ENCODE results near the gene ALDOA. TPM values are rescaled to one million over a fixed set of nuclear protein-coding genes. Genes with fewer than 3 reads are reported as not detected.

The ALDOA gene
- total RNA-seq, 1 experiment from 2014 or later = 1,486 TPM

DNA sequence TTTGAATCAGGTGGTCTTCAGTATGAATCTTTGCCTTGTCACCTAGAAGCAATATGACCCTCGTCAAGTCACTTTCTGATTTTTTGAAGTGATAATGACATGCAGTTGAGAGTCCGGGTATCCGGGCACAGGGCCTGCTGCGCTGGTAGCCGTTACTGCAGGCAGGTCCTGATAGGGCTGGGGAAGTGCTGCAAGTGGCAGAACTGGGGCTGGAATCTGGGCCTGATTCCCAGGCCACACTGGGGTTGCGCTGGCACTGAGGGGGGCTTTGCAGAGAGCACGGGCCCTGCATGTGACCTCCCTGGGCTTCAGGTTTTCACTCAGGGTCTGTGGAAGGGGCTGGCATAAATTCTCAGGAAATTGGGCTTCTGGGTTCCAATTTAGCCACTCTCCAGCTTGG, 13.2 kb downstream of the ALDOA start:
- Histone ChIP-seq H3K27me3 (ENCODE audit: low read length) (no peaks in the 10 kb centered on the region), H3K4me2 (ENCODE audit: low read depth, low read length, poor library complexity, severe bottlenecking) (no peak overlapping the region), H3K36me3 (ENCODE audit: insufficient read depth, low read length) (peaks cover 33% of the 10 kb centered on the region), H3K9me3 (ENCODE audit: low read length) (no peaks in the 10 kb centered on the region), H3K4me1 (ENCODE audit: low read length) (peaks cover 20% of the 10 kb centered on the region), H3K9me2 (replicated peaks; ENCODE audit: insufficient read depth, low read length) (no peaks in the 10 kb centered on the region), H3K9ac (ENCODE audit: low read length) (no peak overlapping the region), H4K20me1 (ENCODE audit: insufficient read depth, low read depth, low read length) (peaks cover 27% of the 10 kb centered on the region), H3K79me2 (ENCODE audit: low read length) (peaks cover 46% of the 10 kb centered on the region), H3K4me3 (ENCODE audit: low read length) (no peak overlapping the region), H3K27ac (ENCODE audit: low read length) (no peak overlapping the region), H2AFZ (ENCODE audit: low read length) (no peak overlapping the region)
- no peak for DNase-seq

DNA sequence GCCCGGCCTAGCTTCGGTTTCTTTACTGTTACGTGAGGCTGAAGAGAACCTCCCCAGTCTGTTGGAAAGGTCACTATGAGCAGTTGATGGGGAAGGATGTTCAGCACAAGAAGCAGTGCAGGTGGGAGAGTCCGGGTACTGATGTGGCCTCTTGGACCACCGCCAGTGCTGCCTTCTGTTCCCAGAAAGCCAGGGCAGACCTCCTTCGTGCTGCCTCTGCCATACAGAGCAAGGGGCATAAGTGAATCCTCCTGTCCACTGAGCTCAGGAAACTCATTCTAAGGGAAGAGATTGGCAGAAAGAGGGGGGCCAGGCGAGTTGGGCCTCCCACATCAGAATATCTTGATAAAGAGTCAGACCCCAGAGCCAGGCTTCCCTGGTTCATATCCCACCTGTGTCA, 13.9 kb downstream of the ALDOA start:
- no peaks in the 10 kb centered on the region for H3K9me3 ChIP-seq (ENCODE audit: low read length)
- H3K4me2 ChIP-seq (ENCODE audit: low read depth, low read length, poor library complexity, severe bottlenecking) = no peak overlapping the region
- no peak for DNase-seq
- H3K27ac ChIP-seq (ENCODE audit: low read length) = no peak overlapping the region
- no peaks in the 10 kb centered on the region for H3K27me3 ChIP-seq (ENCODE audit: low read length)
- H3K36me3 ChIP-seq (ENCODE audit: insufficient read depth, low read length) = peaks cover 33% of the 10 kb centered on the region
- H3K4me1 ChIP-seq (ENCODE audit: low read length) = peaks cover 20% of the 10 kb centered on the region
- no peaks in the 10 kb centered on the region for H3K9me2 ChIP-seq (replicated peaks; ENCODE audit: insufficient read depth, low read length)
- no peak overlapping the region for H3K9ac ChIP-seq (ENCODE audit: low read length)
- H2AFZ ChIP-seq (ENCODE audit: low read length) = no peak overlapping the region
- no peak overlapping the region for H3K4me3 ChIP-seq (ENCODE audit: low read length)
- peaks cover 46% of the 10 kb centered on the region for H3K79me2 ChIP-seq (ENCODE audit: low read length)
- H4K20me1 ChIP-seq (ENCODE audit: insufficient read depth, low read depth, low read length) = peaks cover 27% of the 10 kb centered on the region

DNA sequence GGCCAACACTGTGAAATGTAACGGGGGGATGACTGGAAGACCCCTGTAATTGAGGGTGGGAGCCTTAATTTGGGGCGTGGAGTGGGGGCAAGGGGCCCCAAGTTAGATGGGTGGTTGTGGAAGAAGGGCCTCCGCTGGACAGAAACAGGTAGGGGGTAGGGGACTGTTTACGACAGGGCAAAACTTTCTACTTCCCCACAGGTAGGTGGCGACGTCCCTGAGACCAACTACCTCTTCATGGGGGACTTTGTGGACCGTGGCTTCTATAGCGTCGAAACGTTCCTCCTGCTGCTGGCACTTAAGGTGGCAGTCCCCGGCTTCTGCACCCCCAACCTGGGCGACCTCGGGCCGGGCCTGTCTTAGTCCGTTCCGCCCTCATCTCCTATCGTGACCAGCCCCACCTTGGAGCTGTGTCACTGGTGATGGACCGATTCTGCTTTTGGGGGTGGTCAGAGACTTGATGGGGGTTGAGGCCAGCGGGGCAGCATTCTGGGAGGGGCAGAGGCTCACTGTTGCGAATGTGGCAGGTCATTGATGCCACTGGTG, 17.1 kb downstream of the ALDOA start:
- no peaks in the 10 kb centered on the region for H3K9me2 ChIP-seq (replicated peaks; ENCODE audit: insufficient read depth, low read length)
- no peak for DNase-seq
- H3K4me3 ChIP-seq (ENCODE audit: low read length) = no peak overlapping the region
- H3K9ac ChIP-seq (ENCODE audit: low read length) = no peak overlapping the region
- H3K4me2 ChIP-seq (ENCODE audit: low read depth, low read length, poor library complexity, severe bottlenecking) = no peak overlapping the region
- H3K9me3 ChIP-seq (ENCODE audit: low read length) = no peaks in the 10 kb centered on the region
- peaks cover 35% of the 10 kb centered on the region for H3K36me3 ChIP-seq (ENCODE audit: insufficient read depth, low read length)
- no peaks in the 10 kb centered on the region for H3K27me3 ChIP-seq (ENCODE audit: low read length)
- peaks cover 26% of the 10 kb centered on the region for H3K79me2 ChIP-seq (ENCODE audit: low read length)
- H3K4me1 ChIP-seq (ENCODE audit: low read length) = peaks cover 3% of the 10 kb centered on the region
- 0 out of 2 replicates have a peak, but pooled peaks cover 12% of the 10 kb centered on the region for H4K20me1 ChIP-seq (ENCODE audit: insufficient read depth, low read depth, low read length)
- no peak overlapping the region for H2AFZ ChIP-seq (ENCODE audit: low read length)
- H3K27ac ChIP-seq (ENCODE audit: low read length) = no peak overlapping the region

DNA sequence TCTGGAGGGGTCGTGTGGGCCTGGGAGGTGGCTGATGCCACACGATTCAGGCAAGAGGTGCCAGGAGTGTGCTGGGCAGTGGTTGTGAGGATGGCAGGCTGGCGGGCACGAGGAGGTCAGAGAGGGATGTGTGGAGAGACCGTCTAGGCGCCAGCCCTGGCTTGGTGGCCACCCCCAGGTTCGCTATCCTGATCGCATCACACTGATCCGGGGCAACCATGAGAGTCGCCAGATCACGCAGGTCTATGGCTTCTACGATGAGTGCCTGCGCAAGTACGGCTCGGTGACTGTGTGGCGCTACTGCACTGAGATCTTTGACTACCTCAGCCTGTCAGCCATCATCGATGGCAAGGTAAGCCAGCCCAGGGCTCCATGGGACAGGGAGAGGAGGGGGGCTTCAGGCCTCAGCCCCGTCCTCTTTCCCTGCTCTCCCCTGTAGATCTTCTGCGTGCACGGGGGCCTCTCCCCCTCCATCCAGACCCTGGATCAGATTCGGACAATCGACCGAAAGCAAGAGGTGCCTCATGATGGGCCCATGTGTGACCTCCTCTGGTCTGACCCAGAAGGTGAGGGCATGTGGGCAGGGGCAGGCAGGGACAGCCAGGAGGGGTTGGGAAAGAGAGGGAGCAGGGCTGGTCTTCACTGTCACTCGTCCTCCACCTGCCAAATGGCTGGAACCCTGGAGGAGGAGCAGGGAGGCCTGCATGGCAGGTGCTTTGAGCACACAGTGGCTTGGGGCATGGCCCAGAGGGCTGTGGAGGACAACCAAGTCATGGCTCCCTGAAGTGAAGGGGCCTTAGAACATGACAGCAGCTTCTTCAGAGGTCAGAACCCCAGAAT, 17.9 kb downstream of the ALDOA start:
- Histone ChIP-seq H3K9ac (ENCODE audit: low read length) (no peak overlapping the region), H3K36me3 (ENCODE audit: insufficient read depth, low read length) (peaks cover 26% of the 10 kb centered on the region), H2AFZ (ENCODE audit: low read length) (no peak overlapping the region), H3K27ac (ENCODE audit: low read length) (no peak overlapping the region), H3K4me1 (ENCODE audit: low read length) (no peaks in the 10 kb centered on the region), H4K20me1 (ENCODE audit: insufficient read depth, low read depth, low read length) (0 out of 2 replicates have a peak, but pooled peaks cover 4% of the 10 kb centered on the region), H3K9me3 (ENCODE audit: low read length) (no peaks in the 10 kb centered on the region), H3K4me3 (ENCODE audit: low read length) (no peak overlapping the region), H3K4me2 (ENCODE audit: low read depth, low read length, poor library complexity, severe bottlenecking) (no peak overlapping the region), H3K27me3 (ENCODE audit: low read length) (no peaks in the 10 kb centered on the region), H3K9me2 (replicated peaks; ENCODE audit: insufficient read depth, low read length) (no peaks in the 10 kb centered on the region), H3K79me2 (ENCODE audit: low read length) (peaks cover 18% of the 10 kb centered on the region)
- DNase-seq = no peak

DNA sequence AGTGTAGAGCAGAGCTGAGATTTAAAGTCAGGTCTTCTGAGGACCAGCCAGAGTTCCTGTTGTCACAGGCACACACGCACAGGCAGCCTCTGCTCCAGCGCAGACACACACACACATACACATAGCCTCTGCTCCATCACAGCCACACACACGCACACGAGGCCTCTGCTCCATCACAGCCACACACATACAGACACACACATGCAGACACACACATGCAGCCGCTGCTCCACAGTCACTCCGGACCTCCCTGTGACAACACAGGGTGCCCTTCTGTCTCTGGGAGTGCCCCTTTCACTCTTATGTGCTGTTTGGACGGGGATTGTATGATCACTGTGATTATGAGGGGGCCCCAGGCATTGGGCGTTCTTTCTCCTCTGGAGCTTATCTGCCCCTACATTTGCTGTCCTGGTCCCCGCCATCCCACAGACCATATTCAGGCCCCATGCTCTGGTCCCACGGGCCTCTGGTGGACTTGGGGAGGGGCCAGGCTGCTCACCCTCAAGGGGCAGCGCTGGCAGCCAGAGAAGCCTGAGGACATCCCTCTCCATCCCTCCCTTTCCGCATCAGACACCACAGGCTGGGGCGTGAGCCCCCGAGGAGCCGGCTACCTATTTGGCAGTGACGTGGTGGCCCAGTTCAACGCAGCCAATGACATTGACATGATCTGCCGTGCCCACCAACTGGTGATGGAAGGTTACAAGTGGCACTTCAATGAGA, 18.7 kb downstream of the ALDOA start:
- H3K9me3 ChIP-seq (ENCODE audit: low read length) = no peaks in the 10 kb centered on the region
- no peaks in the 10 kb centered on the region for H4K20me1 ChIP-seq (ENCODE audit: insufficient read depth, low read depth, low read length)
- H3K4me1 ChIP-seq (ENCODE audit: low read length) = no peaks in the 10 kb centered on the region
- no peak overlapping the region for H3K4me2 ChIP-seq (ENCODE audit: low read depth, low read length, poor library complexity, severe bottlenecking)
- no peaks in the 10 kb centered on the region for H3K27me3 ChIP-seq (ENCODE audit: low read length)
- no peak overlapping the region for H3K9ac ChIP-seq (ENCODE audit: low read length)
- DNase-seq = no peak
- H3K27ac ChIP-seq (ENCODE audit: low read length) = no peak overlapping the region
- H3K9me2 ChIP-seq (replicated peaks; ENCODE audit: insufficient read depth, low read length) = no peaks in the 10 kb centered on the region
- H3K36me3 ChIP-seq (ENCODE audit: insufficient read depth, low read length) = peaks cover 21% of the 10 kb centered on the region
- no peak overlapping the region for H2AFZ ChIP-seq (ENCODE audit: low read length)
- no peak overlapping the region for H3K4me3 ChIP-seq (ENCODE audit: low read length)
- H3K79me2 ChIP-seq (ENCODE audit: low read length) = peaks cover 11% of the 10 kb centered on the region

DNA sequence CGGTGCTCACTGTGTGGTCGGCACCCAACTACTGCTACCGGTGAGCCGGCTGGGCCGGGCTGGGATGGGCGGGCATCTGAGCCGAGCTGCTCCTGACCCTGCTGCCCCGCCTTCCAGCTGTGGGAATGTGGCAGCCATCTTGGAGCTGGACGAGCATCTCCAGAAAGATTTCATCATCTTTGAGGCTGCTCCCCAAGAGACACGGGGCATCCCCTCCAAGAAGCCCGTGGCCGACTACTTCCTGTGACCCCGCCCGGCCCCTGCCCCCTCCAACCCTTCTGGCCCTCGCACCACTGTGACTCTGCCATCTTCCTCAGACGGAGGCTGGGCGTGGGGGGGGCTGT, 19.2 kb downstream of the ALDOA start:
- Histone ChIP-seq H3K36me3 (ENCODE audit: insufficient read depth, low read length) (peaks cover 16% of the 10 kb centered on the region; the same call in 1 of the 2 replicates), H3K9me3 (ENCODE audit: low read length) (no peaks in the 10 kb centered on the region), H3K9ac (ENCODE audit: low read length) (no peak overlapping the region), H3K9me2 (replicated peaks; ENCODE audit: insufficient read depth, low read length) (no peaks in the 10 kb centered on the region), H3K4me3 (ENCODE audit: low read length) (no peak overlapping the region), H3K27ac (ENCODE audit: low read length) (no peak overlapping the region), H3K27me3 (ENCODE audit: low read length) (no peaks in the 10 kb centered on the region), H3K4me1 (ENCODE audit: low read length) (no peaks in the 10 kb centered on the region), H3K4me2 (ENCODE audit: low read depth, low read length, poor library complexity, severe bottlenecking) (no peak overlapping the region), H3K79me2 (ENCODE audit: low read length) (peaks cover 5% of the 10 kb centered on the region), H2AFZ (ENCODE audit: low read length) (no peak overlapping the region), H4K20me1 (ENCODE audit: insufficient read depth, low read depth, low read length) (no peaks in the 10 kb centered on the region)
- DNase-seq = no peak

DNA sequence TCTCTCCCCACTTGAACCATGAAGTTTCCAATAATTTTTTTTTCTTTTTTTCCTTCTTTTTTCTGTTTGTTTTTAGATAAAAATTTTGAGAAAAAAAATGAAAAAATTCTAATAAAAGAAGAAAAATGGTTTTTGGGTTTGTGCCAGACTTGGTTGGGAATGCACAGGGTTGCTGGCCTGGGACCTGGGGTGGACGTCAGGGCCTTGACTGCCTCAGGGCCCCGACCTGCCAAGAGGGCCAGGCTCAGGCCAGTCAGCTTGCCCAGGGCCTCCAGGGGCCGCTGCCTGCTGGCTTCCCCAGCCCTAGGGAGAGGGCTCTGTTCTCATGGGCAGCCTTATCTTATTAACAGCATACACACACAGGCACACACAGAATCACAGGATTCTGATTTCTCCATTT, 19.7 kb downstream of the ALDOA start:
- Histone ChIP-seq H2AFZ (ENCODE audit: low read length) (no peak overlapping the region), H3K79me2 (ENCODE audit: low read length) (peaks cover 3% of the 10 kb centered on the region; the same call in 1 of the 2 replicates), H3K4me2 (ENCODE audit: low read depth, low read length, poor library complexity, severe bottlenecking) (no peak overlapping the region), H3K9me3 (ENCODE audit: low read length) (no peaks in the 10 kb centered on the region), H3K4me1 (ENCODE audit: low read length) (peaks cover 3% of the 10 kb centered on the region; the same call in 1 of the 2 replicates), H4K20me1 (ENCODE audit: insufficient read depth, low read depth, low read length) (no peaks in the 10 kb centered on the region), H3K9ac (ENCODE audit: low read length) (no peak overlapping the region), H3K36me3 (ENCODE audit: insufficient read depth, low read length) (peaks cover 11% of the 10 kb centered on the region; the same call in 1 of the 2 replicates), H3K9me2 (replicated peaks; ENCODE audit: insufficient read depth, low read length) (no peaks in the 10 kb centered on the region), H3K4me3 (ENCODE audit: low read length) (no peak overlapping the region), H3K27me3 (ENCODE audit: low read length) (no peaks in the 10 kb centered on the region), H3K27ac (ENCODE audit: low read length) (no peak overlapping the region)
- DNase-seq = no peak

DNA sequence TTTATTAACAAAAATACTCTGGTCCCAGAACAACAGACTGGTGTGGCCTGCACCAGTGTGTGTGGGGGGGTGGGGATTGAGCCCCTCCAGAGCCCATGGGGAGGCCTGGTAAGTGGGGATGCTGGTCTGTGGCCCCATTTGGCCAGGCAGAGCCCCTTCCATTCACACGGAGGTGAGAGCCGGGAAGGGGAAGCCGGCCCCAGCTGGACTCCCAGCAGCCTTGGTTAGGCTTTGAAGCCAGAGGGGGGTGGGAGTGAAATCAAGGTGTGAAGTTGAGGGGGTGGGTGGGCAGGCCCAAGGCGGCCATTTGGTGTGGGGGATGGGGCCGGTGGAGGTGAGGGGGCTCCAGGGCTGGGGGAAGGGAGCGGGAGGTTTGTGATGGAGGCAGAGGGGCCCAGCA, 20.3 kb downstream of the ALDOA start:
- Histone ChIP-seq H3K36me3 (ENCODE audit: insufficient read depth, low read length) (peaks cover 9% of the 10 kb centered on the region; the same call in 1 of the 2 replicates), H3K27ac (ENCODE audit: low read length) (no peak overlapping the region), H3K9me2 (replicated peaks; ENCODE audit: insufficient read depth, low read length) (no peaks in the 10 kb centered on the region), H3K4me1 (ENCODE audit: low read length) (peaks cover 4% of the 10 kb centered on the region; the same call in 1 of the 2 replicates), H3K79me2 (ENCODE audit: low read length) (peaks cover 3% of the 10 kb centered on the region; the same call in 1 of the 2 replicates), H3K4me3 (ENCODE audit: low read length) (no peak overlapping the region), H2AFZ (ENCODE audit: low read length) (no peak overlapping the region), H3K4me2 (ENCODE audit: low read depth, low read length, poor library complexity, severe bottlenecking) (no peak overlapping the region), H3K9me3 (ENCODE audit: low read length) (no peaks in the 10 kb centered on the region), H3K9ac (ENCODE audit: low read length) (no peak overlapping the region), H3K27me3 (ENCODE audit: low read length) (no peaks in the 10 kb centered on the region), H4K20me1 (ENCODE audit: insufficient read depth, low read depth, low read length) (no peaks in the 10 kb centered on the region)
- DNase-seq = no peak

Data from Karpas-422 (cell line).